22Rv1 (cell line): ENCODE measurements around the gene CDYL.

Source experiments
- ZFX ChIP-seq: fragments of 450-650 bp; IDR thresholded peaks from 2 replicates; pipeline ENCODE4 v1.6.1; 2017; ENCODE audit warnings: antibody characterized with exemption, borderline replicate concordance
- TF ChIP-seq, protein P1 (sequence below): fragments of 450-650 bp; IDR thresholded peaks from 2 replicates; pipeline ENCODE4 v1.5.1; 2017; ENCODE audit warnings: mild to moderate bottlenecking

DNA sequence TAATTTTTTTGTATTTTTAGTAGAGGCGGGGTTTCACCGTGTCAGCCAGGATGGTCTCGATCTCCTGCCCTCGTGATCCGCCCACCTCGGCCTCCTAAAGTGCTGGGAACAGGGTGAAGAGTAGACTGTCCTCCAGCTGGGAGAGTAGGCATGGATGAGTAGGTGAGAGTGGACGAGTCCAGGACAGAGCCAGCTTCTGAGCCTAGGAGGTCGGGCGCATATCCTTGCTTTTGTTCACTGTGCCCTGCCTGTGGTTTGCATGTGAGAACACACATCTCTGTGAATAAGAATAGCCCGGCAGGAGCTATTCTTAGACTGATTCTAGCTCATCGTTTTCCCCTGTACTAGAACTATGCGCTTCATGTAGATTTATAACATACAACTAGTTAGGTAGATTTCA, 149.4 kb downstream of the CDYL start:
- TF ChIP-seq, protein P1, sequence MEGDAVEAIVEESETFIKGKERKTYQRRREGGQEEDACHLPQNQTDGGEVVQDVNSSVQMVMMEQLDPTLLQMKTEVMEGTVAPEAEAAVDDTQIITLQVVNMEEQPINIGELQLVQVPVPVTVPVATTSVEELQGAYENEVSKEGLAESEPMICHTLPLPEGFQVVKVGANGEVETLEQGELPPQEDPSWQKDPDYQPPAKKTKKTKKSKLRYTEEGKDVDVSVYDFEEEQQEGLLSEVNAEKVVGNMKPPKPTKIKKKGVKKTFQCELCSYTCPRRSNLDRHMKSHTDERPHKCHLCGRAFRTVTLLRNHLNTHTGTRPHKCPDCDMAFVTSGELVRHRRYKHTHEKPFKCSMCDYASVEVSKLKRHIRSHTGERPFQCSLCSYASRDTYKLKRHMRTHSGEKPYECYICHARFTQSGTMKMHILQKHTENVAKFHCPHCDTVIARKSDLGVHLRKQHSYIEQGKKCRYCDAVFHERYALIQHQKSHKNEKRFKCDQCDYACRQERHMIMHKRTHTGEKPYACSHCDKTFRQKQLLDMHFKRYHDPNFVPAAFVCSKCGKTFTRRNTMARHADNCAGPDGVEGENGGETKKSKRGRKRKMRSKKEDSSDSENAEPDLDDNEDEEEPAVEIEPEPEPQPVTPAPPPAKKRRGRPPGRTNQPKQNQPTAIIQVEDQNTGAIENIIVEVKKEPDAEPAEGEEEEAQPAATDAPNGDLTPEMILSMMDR: no peak
- no peak for TF ChIP-seq ZFX
